GM12878 (cell line): ENCODE data around the gene CAB39L. TPM values are rescaled to one million over a fixed set of nuclear protein-coding genes. Genes with fewer than 3 reads are reported as not detected.
A peak's percentile ranks its signal among the peaks of the same experiment; 100 is the strongest.

ENCODE experiments used
- CHD1 ChIP-seq: IDR thresholded peaks from 2 replicates; pipeline ENCODE4 v1.6.1; 2012; ENCODE audit warnings: low read depth, low read length, improper control_type of control experiment
- IKZF1 ChIP-seq: fragments of 450-650 bp; conservative IDR thresholded peaks from 2 replicates; pipeline ENCODE4 v1.6.1; 2017; ENCODE audit warnings: antibody characterized with exemption, mild to moderate bottlenecking
- JUNB ChIP-seq: IDR thresholded peaks from 2 replicates; pipeline ENCODE4 v1.6.1; 2016; ENCODE audit warnings: antibody characterized with exemption, mild to moderate bottlenecking
- NBN ChIP-seq: fragments of 450-650 bp; IDR thresholded peaks from 2 replicates; pipeline ENCODE4 v1.6.1; 2016
- PAX8 ChIP-seq: fragments of 450-650 bp; IDR thresholded peaks from 2 replicates; pipeline ENCODE4 v1.6.1; 2017; ENCODE audit warnings: mild to moderate bottlenecking, moderate library complexity
- POLR2AphosphoS2 ChIP-seq: IDR thresholded peaks from 2 replicates; pipeline ENCODE4 v1.6.1; 2011; ENCODE audit warnings: low read depth, mild to moderate bottlenecking, low read length, improper control_type of control experiment, moderate library complexity
- RB1 ChIP-seq: fragments of 450-650 bp; formaldehyde crosslinking; IDR thresholded peaks from 2 replicates; pipeline ENCODE4 v1.6.1; 2017; ENCODE audit warnings: mild to moderate bottlenecking, borderline replicate concordance
- SPI1 ChIP-seq: IDR thresholded peaks from 2 replicates; pipeline ENCODE4 v1.6.1; 2011; ENCODE audit warnings: low read depth, mild to moderate bottlenecking, low read length, moderate library complexity, borderline replicate concordance; ENCODE audit not compliant: insufficient read depth
- SREBF2 ChIP-seq: IDR thresholded peaks from 2 replicates; pipeline ENCODE4 v1.6.1; 2012; ENCODE audit warnings: mild to moderate bottlenecking, low read length
- STAT3 ChIP-seq: IDR thresholded peaks from 2 replicates; pipeline ENCODE4 v1.6.1; 2011; ENCODE audit warnings: low read depth, low read length, improper control_type of control experiment
- USF1 ChIP-seq: IDR thresholded peaks from 2 replicates; pipeline ENCODE4 v1.6.1; 2011; ENCODE audit warnings: borderline replicate concordance, low read depth, mild to moderate bottlenecking, moderate library complexity, mixed read lengths, low read length; ENCODE audit not compliant: insufficient read depth; ENCODE audit errors: extremely low read length
- USF2 ChIP-seq: IDR thresholded peaks from 2 replicates; pipeline ENCODE4 v1.6.1; 2011; ENCODE audit warnings: low read depth, low read length, improper control_type of control experiment, borderline replicate concordance
- YY1 ChIP-seq: IDR thresholded peaks from 2 replicates; pipeline ENCODE4 v1.6.1; 2011; ENCODE audit warnings: low read depth, mild to moderate bottlenecking, low read length
- ZZZ3 ChIP-seq: IDR thresholded peaks from 2 replicates; pipeline ENCODE4 v1.6.1; 2011; ENCODE audit warnings: low read depth; ENCODE audit not compliant: control insufficient read depth, insufficient read length
- polyA plus RNA-seq, 11 experiments: library from polyadenylated mRNA; depleted of rRNA in 4 of 11; unstranded in 6 of 11; stranded (reverse) in 5 of 11; fragments of >200 nt; fragmentation: Nextera tagmentation in 4 of 11; fragmentation: Illumina TruSeq in 1 of 11; extraction: Ambion mirVana in 4 of 11; extraction: Trizol in 1 of 11; gene quantifications; 1 replicate in 1 of 11; 2 replicates in 10 of 11; pipeline versions ENCODE4 v1.2.1 to v1.2.3, GENCODE V29; 2011 to 2016; ENCODE audit warnings: inconsistent platforms in 2 of 11, missing spikeins in 2 of 11, low read depth in 1 of 11
- total RNA-seq, 4 experiments: library from RNA; depleted of rRNA in 3 of 4; stranded (reverse); fragments of >200 nt in 3 of 4; fragmentation: Illumina TruSeq in 1 of 4; extraction: Trizol in 1 of 4; gene quantifications; 2 replicates each; pipeline versions ENCODE4 v1.2.1 to v1.2.3, GENCODE V29; 2013 to 2021
- TF ChIP-seq, protein P1 (sequence below): IDR thresholded peaks from 2 replicates; pipeline ENCODE4 v1.6.1; 2012; ENCODE audit warnings: low read length, inconsistent platforms
- TF ChIP-seq, protein P2 (sequence below): fragments of 450-650 bp; formaldehyde crosslinking; IDR thresholded peaks from 2 replicates; pipeline ENCODE4 v1.4.0; 2022; ENCODE audit warnings: mild to moderate bottlenecking, moderate library complexity
- TF ChIP-seq, protein P3 (sequence below): fragments of 450-650 bp; IDR thresholded peaks from 2 replicates; pipeline ENCODE4 v1.6.1; 2017; ENCODE audit warnings: borderline replicate concordance
- TF ChIP-seq, protein P4 (sequence below): IDR thresholded peaks from 2 replicates; pipeline ENCODE4 v1.6.1; 2012; ENCODE audit warnings: low read depth, low read length, improper control_type of control experiment
- TF ChIP-seq, protein P5 (sequence below): fragments of 150-350 bp; IDR thresholded peaks from 2 replicates; pipeline ENCODE4 v1.6.1; 2014; ENCODE audit warnings: mild to moderate bottlenecking, low read depth, low read length

CAB39L gene
- total and polyA plus RNA-seq, 10 of the 15 experiments (the other 5 are each of a cell fraction or from before 2014, with no cell fraction given), result 0.88 to 3.0 (median 1.7) TPM

DNA sequence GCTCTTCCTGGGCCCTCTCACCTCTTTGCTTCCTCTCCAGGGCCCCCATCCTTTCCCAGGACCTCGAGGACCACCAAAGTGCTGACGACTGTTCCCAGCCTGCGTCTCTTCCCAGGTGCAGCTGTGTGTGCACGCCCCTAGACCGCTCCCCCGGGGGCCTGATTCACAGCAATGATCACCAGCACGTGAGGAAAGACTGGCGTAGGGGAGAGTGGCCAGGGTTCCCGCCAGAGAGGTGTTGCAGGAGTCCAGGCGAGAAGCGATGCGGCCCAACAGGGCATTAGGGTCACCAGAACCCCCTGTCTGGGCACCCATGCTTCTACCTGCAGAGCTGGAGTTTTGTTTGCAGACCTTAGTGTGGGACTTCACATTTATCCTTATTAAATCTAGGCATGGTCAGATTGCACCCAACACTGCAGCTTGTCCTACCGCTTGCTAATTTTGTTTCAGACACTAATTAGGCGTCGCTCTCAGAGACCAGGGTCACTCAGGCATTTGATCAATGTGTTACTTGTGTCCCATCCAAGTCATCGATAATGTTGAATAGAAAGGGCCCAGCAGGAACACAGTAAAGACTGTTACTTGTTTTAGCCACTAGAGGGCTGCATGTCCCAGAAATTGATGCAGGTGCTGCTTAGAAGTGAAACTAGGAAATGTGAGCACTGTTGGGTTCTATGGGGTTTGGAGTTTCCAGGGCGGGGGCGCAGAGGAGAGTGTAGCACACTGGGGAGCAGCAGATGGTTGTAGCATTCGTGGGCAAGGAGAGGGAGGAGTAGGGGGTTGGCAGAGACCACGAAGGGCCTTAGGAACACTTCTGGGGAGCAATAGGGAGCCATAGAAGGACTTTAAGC is 142.9 kb downstream of the CAB39L start (continued):
- TF ChIP-seq USF2 (no peak), SPI1 (no peak; the same call in 1 of the 2 replicates), ZZZ3 (no peak), USF1 (no peak), RB1 (peak; percentile 49; the same call in 1 of the 2 replicates), YY1 (peak; percentile 67; the same call in 1 of the 2 replicates), POLR2AphosphoS2 (no peak), PAX8 (no peak), NBN (peak; percentile 76), JUNB (no peak), SREBF2 (no peak), CHD1 (no peak), STAT3 (no peak), IKZF1 (peak; percentile 45; the same call in 1 of the 2 replicates)
- TF ChIP-seq, protein P1, sequence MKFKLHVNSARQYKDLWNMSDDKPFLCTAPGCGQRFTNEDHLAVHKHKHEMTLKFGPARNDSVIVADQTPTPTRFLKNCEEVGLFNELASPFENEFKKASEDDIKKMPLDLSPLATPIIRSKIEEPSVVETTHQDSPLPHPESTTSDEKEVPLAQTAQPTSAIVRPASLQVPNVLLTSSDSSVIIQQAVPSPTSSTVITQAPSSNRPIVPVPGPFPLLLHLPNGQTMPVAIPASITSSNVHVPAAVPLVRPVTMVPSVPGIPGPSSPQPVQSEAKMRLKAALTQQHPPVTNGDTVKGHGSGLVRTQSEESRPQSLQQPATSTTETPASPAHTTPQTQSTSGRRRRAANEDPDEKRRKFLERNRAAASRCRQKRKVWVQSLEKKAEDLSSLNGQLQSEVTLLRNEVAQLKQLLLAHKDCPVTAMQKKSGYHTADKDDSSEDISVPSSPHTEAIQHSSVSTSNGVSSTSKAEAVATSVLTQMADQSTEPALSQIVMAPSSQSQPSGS, result no peak
- TF ChIP-seq, protein P2, sequence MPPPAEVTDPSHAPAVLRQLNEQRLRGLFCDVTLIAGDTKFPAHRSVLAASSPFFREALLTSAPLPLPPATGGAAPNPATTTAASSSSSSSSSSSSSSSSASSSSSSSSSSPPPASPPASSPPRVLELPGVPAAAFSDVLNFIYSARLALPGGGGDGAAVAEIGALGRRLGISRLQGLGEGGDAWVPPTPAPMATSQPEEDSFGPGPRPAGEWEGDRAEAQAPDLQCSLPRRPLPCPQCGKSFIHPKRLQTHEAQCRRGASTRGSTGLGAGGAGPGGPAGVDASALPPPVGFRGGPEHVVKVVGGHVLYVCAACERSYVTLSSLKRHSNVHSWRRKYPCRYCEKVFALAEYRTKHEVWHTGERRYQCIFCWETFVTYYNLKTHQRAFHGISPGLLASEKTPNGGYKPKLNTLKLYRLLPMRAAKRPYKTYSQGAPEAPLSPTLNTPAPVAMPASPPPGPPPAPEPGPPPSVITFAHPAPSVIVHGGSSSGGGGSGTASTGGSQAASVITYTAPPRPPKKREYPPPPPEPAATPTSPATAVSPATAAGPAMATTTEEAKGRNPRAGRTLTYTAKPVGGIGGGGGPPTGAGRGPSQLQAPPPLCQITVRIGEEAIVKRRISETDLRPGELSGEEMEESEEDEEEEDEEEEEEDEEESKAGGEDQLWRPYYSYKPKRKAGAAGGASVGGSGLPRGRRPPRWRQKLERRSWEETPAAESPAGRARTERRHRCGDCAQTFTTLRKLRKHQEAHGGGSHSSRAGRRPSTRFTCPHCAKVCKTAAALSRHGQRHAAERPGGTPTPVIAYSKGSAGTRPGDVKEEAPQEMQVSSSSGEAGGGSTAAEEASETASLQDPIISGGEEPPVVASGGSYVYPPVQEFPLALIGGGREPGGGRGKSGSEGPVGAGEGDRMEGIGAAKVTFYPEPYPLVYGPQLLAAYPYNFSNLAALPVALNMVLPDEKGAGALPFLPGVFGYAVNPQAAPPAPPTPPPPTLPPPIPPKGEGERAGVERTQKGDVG (CRISPR knock-in tag), result no peak
- TF ChIP-seq, protein P3, sequence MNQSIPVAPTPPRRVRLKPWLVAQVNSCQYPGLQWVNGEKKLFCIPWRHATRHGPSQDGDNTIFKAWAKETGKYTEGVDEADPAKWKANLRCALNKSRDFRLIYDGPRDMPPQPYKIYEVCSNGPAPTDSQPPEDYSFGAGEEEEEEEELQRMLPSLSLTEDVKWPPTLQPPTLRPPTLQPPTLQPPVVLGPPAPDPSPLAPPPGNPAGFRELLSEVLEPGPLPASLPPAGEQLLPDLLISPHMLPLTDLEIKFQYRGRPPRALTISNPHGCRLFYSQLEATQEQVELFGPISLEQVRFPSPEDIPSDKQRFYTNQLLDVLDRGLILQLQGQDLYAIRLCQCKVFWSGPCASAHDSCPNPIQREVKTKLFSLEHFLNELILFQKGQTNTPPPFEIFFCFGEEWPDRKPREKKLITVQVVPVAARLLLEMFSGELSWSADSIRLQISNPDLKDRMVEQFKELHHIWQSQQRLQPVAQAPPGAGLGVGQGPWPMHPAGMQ, result no peak
- TF ChIP-seq, protein P4, sequence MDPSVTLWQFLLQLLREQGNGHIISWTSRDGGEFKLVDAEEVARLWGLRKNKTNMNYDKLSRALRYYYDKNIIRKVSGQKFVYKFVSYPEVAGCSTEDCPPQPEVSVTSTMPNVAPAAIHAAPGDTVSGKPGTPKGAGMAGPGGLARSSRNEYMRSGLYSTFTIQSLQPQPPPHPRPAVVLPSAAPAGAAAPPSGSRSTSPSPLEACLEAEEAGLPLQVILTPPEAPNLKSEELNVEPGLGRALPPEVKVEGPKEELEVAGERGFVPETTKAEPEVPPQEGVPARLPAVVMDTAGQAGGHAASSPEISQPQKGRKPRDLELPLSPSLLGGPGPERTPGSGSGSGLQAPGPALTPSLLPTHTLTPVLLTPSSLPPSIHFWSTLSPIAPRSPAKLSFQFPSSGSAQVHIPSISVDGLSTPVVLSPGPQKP, result no peak
- TF ChIP-seq, protein P5, sequence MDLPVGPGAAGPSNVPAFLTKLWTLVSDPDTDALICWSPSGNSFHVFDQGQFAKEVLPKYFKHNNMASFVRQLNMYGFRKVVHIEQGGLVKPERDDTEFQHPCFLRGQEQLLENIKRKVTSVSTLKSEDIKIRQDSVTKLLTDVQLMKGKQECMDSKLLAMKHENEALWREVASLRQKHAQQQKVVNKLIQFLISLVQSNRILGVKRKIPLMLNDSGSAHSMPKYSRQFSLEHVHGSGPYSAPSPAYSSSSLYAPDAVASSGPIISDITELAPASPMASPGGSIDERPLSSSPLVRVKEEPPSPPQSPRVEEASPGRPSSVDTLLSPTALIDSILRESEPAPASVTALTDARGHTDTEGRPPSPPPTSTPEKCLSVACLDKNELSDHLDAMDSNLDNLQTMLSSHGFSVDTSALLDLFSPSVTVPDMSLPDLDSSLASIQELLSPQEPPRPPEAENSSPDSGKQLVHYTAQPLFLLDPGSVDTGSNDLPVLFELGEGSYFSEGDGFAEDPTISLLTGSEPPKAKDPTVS, result no peak
